Stimulated activated CD8-positive, alpha-beta memory T cell treated with anti-CD3 and anti-CD28 coated beads, Interleukin-4, amount 100 ng/mL, for 4 hours (primary cell): Measurements from ENCODE around the gene SUPT16H.
A peak's percentile ranks its signal among the peaks of the same experiment; 100 is the strongest.
"Not testable (repeated sequence)": the region's sequence is repeated elsewhere in the genome, so short reads cannot be mapped to it uniquely, and the experiment has no call there.

Experiments
- DNase-seq, 2 donors: peaks; one replicate each; pipeline ENCODE4 v3.0.0-alpha.2; 2020; ENCODE audit warnings: low read depth in 2 of 2, low spot score in 1 of 2

The SUPT16H gene

GRCh38 chr14:21383848-21384493 is at the start of gene SUPT16H:
TSS of gene SUPT16H (minus strand) at chr14:21384019. CDS start at chr14:21383927, 92 bp downstream.
- DNase-seq, result peak; percentile 87 to 90

- DNase-seq, result no peak
These were observed 47.3 kb upstream of the SUPT16H start for GRCh38 chr14:21431126-21431525.

GRCh38 chr14:21428930-21429329 is 45.1 kb upstream of the SUPT16H start:
- DNase-seq, result no peak

GRCh38 chr14:21426692-21427091 is 42.9 kb upstream of the SUPT16H start:
- no peak for DNase-seq

- no peak for DNase-seq
These were observed 35.7 kb upstream of the SUPT16H start for GRCh38 chr14:21419528-21419927.

GRCh38 chr14:21415329-21415728 is 31.5 kb upstream of the SUPT16H start:
- no peak for DNase-seq

- no peak for DNase-seq
These were observed 30.4 kb upstream of the SUPT16H start for GRCh38 chr14:21414137-21414631.

GRCh38 chr14:21408147-21408546 is 24.3 kb upstream of the SUPT16H start:
- DNase-seq, result no peak

- no peak for DNase-seq
These were observed 22.4 kb upstream of the SUPT16H start for GRCh38 chr14:21406213-21406612.

- DNase-seq, result no peak
These were observed 21.3 kb upstream of the SUPT16H start for GRCh38 chr14:21405097-21405496.

- no peak for DNase-seq
These were observed 15.6 kb upstream of the SUPT16H start for GRCh38 chr14:21399311-21399870.

GRCh38 chr14:21398901-21399300 is 15.1 kb upstream of the SUPT16H start:
- no peak for DNase-seq

GRCh38 chr14:21395450-21395849 is 11.6 kb upstream of the SUPT16H start:
- DNase-seq, result no peak

GRCh38 chr14:21385188-21385904 is 1.5 kb upstream of the SUPT16H start:
- DNase-seq, result no peak

- no peak for DNase-seq
These were observed 654 bp upstream of the SUPT16H start for GRCh38 chr14:21384494-21384851.

GRCh38 chr14:21382886-21383847 is 652 bp downstream of the SUPT16H start:
- DNase-seq, result no peak

- DNase-seq, result no peak
These were observed 1.7 kb downstream of the SUPT16H start for GRCh38 chr14:21382095-21382494.

- no peak for DNase-seq
These were observed 4.5 kb downstream of the SUPT16H start for GRCh38 chr14:21379338-21379737.

GRCh38 chr14:21373980-21374379 is 9.8 kb downstream of the SUPT16H start:
- DNase-seq, result no peak

GRCh38 chr14:21372814-21373213 is 11.0 kb downstream of the SUPT16H start:
- DNase-seq, result not testable (repeated sequence)
